ENCODE results near the gene THSD4. TPM values are rescaled to one million over a fixed set of nuclear protein-coding genes. Genes with fewer than 3 reads are reported as not detected.
"Not testable (repeated sequence)": the region's sequence is repeated elsewhere in the genome, so short reads cannot be mapped to it uniquely, and the experiment has no call there.

The THSD4 gene
- polyA plus RNA-seq, 4 donors = 27.2 to 96.3 (median 39.5) TPM

GRCh38 chr15:71118881-71119632 is 3.8 kb downstream of the THSD4 start:
- no peak for DNase-seq (ENCODE audit: low read depth in 4 of 4, low spot score in 3 of 4)

GRCh38 chr15:71120428-71120944 is 5.2 kb downstream of the THSD4 start:
- DNase-seq (ENCODE audit: low read depth in 4 of 4, low spot score in 3 of 4) = no peak

- DNase-seq (ENCODE audit: low read depth in 4 of 4, low spot score in 3 of 4) = no peak
These were observed 6.2 kb downstream of the THSD4 start for GRCh38 chr15:71121442-71121841.

DNA sequence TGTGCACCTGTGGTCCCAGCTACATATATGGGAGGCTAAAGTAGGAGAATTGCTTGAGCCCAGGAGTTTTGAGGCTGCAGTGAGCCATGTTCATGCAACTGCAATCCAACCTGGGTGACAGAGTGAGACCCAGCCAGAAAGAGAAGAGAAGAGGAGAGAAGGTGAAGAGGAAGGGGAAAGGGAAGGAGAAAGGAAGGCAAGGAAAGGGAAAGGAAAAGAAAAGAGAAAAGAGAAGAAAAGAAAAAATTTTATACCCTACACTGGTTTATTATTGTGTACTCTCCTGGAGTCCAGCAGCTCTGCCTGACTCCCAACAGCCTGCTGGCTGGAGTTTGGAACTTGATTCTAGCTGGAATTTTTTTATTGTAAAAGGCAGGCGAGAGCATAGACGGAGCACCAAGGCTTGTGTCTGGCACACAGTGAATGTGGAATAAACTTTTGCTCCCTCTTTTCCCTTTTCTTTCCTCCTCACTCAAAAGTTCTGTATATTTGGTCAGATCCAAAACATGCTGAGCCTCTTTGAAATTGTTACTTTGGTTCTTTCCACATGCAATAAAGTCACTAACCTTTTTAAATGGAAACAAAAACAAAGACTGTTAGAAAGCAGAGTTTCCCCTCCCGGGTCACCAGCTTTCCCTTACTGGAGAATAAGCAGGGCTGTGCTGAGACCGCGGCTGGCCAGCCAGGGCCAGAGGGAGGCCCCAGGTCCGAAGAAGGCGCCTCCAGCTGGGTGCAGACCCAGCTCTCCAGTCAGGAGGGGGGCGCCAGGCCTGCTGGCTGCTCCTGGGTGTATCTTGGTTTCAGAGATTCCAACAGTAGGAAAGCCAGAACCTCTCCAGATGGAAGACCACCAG is 9.9 kb downstream of the THSD4 start:
- no peak for DNase-seq (ENCODE audit: low read depth in 4 of 4, low spot score in 3 of 4)

DNA sequence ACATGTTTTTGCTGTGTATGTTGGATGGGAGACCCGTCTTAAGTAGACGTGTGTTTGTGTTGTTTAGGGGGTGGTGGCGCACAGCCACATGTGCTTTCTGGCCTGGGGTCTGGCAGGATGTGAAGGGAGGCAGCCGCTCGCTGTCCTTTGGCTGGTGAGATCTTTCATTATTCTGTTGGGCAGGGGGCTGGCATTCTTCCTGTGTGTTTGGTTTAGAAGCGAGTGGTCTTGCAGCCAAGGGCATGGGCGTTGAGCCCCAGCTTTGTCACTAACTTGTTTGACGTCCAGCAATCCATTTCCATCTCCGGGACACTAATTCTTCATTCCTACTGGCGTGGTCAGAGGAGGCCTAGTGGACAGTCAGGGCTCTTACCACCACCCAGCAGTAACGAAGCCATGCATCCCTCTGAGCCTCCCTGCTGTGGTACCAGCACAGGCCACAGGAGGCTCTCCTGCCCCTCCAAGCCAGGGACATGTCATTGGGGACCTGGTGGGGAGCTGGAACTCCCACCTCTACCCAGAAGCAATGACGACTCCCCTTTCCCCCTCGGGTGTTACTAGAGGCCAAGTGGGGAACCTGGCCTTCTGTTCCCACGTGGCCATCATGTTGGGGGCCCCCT is 10.7 kb downstream of the THSD4 start:
- no peak for DNase-seq (ENCODE audit: low read depth in 4 of 4, low spot score in 3 of 4)

DNA sequence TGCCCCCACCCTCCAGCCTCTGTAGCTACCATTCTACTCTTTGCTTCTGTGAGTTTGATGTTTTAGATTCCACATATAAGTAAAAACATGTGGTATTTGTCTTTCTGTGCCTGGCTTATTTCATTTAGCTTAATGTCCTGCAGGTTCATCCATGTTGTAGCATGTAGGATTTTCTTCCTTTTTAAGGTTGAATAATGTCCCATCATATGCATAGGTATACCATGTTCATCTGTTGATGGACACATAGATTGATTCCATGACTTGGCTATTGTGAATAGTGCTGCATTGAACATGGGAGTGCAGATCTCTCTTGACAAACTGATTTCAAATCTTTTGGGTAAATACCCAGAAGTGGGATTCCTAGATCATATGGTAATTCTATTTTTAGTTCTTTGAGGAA is 11.8 kb downstream of the THSD4 start:
- DNase-seq (ENCODE audit: low read depth in 4 of 4, low spot score in 3 of 4) = no peak

DNA sequence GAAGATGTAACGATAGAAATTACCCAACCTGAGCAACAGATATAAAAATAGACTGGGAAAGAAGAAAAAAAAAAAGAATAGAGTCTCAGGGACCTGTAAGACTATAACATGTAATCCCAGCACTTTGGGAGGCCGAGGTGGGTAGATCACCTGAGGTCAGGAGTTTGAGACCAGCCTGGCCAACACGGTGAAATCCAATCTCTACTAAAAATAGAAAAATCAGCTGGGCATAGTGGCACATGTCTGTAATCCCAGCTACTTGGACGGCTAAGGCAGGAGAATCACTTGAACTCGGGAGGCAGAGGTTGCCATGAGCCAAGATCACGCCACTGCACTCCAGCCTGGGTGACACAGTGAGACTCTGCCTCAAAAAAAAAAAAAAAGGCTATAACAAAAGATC is 12.9 kb downstream of the THSD4 start:
- DNase-seq (ENCODE audit: low read depth in 4 of 4, low spot score in 3 of 4) = not testable (repeated sequence)

DNA sequence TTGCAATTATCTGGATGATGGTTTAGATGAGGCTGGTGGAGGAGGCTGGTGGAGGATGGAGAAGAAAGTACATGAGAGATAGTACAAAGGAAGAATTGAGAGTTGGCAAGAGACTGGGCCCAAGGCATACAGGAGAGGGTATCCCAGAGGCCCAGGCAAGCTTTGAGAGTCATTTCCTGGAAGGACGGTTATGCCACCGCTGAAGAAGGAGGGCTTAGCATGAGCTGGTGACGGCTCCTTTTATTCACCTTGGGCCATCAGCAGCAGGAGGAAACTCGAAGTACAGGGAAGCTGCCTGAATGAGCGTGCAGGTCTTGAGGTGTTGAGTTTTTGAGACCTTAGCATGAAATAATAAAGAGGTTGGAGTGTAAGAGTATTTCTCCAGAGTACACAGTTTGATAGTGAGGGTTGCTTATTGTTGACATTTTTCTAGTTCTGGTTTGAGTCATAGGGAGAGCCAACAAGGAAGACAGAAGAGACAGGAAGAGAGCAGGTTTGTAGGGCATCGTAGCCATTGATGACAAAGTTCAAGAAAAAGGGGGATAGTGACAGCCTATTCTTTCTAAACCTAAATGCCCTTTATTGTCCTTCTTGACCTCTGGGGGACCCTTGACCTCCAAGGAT is 13.8 kb downstream of the THSD4 start:
- DNase-seq (ENCODE audit: low read depth in 4 of 4, low spot score in 3 of 4) = no peak

- DNase-seq (ENCODE audit: low read depth in 4 of 4, low spot score in 3 of 4) = no peak
These were observed 14.4 kb downstream of the THSD4 start for GRCh38 chr15:71129669-71130068.

- DNase-seq (ENCODE audit: low read depth in 4 of 4, low spot score in 3 of 4) = no peak
These were observed 16.5 kb downstream of the THSD4 start for GRCh38 chr15:71131601-71132362.

GRCh38 chr15:71133747-71134472 is 18.6 kb downstream of the THSD4 start:
- no peak for DNase-seq (ENCODE audit: low read depth in 4 of 4, low spot score in 3 of 4)

DNA sequence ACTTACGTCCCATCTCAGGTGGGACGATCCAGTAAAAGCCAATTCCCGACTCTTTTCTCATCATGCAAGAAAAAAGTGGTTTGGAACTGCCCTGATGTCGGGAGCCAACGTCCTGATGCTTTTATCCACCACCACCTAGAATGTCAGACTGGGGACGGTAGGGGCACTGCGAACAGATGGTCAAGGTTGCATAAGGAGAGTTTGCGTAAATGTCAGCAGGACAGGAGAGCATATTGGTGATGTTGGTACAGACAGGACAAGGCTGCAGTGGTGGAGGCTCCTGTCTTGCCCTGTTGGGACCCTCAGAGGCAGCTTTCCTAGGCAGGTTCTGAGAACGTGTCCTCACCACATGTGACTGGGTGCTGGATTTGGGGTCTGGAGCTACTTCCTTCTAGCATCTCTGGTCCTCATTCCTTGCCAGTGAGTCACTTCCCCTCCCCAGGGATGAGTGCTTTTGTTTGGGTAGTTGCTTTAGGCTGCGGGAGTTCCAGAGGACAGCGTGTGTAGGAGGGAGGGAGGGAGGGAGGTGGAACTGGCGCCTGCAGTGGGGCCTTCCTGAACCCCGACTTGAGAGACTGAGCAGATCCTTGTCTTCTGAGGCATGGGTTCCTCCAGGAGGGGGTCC is 21.0 kb downstream of the THSD4 start:
- no peak for DNase-seq (ENCODE audit: low read depth in 4 of 4, low spot score in 3 of 4)

DNA sequence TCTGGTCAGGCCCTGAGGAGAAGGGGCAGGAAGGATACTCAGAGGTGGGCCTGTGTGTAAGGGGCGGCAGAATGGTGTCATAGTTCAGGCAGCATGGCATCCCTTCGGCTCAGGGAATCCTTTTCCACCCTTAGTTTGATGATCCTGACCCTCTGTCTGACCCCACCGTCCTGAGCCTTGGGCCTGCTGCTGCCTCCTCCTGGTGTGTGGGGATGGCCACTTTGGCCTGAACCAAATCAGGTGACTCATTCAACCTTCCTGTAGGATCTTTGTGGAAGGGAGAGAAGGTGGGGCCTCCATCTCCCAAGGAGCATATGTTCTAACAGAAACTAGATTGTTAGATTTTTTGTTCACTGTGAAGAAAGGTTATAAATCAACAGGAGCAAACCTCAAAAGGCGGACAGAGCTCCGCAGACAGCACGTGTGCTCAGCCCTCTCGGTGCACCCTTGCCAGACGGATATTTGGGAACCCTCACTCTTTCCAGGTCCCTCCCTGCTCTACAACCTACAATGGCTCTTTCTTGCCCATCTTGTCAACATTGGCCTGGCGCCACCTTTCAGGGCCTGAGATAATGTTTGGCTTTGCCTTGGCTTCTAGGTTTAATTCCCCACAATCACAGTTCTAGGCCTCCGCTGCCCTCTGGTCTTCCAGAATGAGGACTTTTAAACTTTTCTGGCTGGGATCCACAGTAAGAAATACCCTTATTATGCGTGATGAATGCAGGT is 21.7 kb downstream of the THSD4 start:
- DNase-seq (ENCODE audit: low read depth in 4 of 4, low spot score in 3 of 4) = no peak

- DNase-seq (ENCODE audit: low read depth in 4 of 4, low spot score in 3 of 4) = no peak
These were observed 23.2 kb downstream of the THSD4 start for GRCh38 chr15:71138473-71138872.

GRCh38 chr15:71139241-71139640 is 24.0 kb downstream of the THSD4 start:
- DNase-seq (ENCODE audit: low read depth in 4 of 4, low spot score in 3 of 4) = no peak

DNA sequence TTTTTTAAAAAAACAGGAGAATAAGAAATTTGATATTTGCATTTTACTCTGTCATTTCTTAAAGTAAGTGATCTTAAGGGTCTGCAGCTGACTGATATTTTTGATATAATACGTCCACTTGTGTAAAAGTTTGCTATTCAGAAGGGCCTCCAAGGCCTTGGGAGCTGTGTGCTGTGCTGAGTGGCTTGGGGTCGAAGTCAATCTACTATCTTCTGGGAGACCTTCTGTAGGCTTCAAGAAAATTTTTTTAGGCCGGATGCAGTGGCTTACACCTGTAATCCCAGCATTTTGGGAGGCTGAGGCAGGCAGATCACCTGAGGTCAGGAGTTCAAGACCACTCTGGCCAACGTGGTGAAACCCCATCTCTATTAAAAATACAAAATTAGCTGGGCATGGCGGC is 26.3 kb downstream of the THSD4 start:
- no peak for DNase-seq (ENCODE audit: low read depth in 4 of 4, low spot score in 3 of 4)

DNA sequence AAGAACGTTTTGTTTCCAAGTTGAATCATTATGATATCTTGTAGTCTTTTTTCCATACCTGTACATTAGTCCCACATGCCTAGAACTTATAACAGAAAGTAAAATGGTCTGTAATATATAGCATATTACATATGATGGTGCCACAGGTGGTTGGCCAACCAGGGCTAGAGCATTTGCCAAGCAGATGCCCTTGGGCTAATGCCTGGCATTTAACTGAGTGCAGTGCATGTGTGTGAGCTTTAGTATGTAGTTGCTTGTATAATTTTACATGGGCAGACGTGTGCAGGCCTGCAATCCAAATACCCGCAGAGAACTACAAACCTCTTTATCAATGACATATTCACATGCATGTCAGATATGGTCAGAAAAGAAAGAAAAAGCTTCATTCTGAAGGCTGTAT is 27.5 kb downstream of the THSD4 start:
- no peak for DNase-seq (ENCODE audit: low read depth in 4 of 4, low spot score in 3 of 4)
